VCaP (cell line): ENCODE data around the gene KCNJ5.
"Not testable (repeated sequence)": the region's sequence is repeated elsewhere in the genome, so short reads cannot be mapped to it uniquely, and the experiment has no call there.

Experiments
- H3K27ac ChIP-seq: fragments of 450-650 bp; 2 replicates; pipeline ENCODE4 v1.5.1; 2017
- CTCF ChIP-seq: fragments of 450-650 bp; conservative IDR thresholded peaks from 2 replicates; pipeline ENCODE4 v1.5.1; 2017; ENCODE audit warnings: mild to moderate bottlenecking, moderate library complexity

The KCNJ5 gene

GRCh38 chr11:128915149-128915521, 24.0 kb downstream of the KCNJ5 start:
- no peak for TF ChIP-seq CTCF
- H3K27ac ChIP-seq = no peak overlapping the region

GRCh38 chr11:128916037-128916572, 24.9 kb downstream of the KCNJ5 start:
- H3K27ac ChIP-seq = no peak overlapping the region
- TF ChIP-seq CTCF = no peak

- no peak for TF ChIP-seq CTCF
- no peak overlapping the region for H3K27ac ChIP-seq
Observed at GRCh38 chr11:128916681-128917080, 25.5 kb downstream of the KCNJ5 start.

GRCh38 chr11:128917144-128917724, 26.1 kb downstream of the KCNJ5 start:
- no peak overlapping the region for H3K27ac ChIP-seq
- TF ChIP-seq CTCF = no peak

GRCh38 chr11:128919216-128919615, 28.1 kb downstream of the KCNJ5 start:
- no peak overlapping the region for H3K27ac ChIP-seq
- no peak for TF ChIP-seq CTCF

- H3K27ac ChIP-seq = not testable (repeated sequence)
Observed at GRCh38 chr11:128919635-128920034, 28.5 kb downstream of the KCNJ5 start.

- no peak overlapping the region for H3K27ac ChIP-seq
Observed at GRCh38 chr11:128920666-128921065, 29.5 kb downstream of the KCNJ5 start.

More at GRCh38 chr11:128920666-128921065, 29.5 kb downstream of the KCNJ5 start:
- no peak for TF ChIP-seq CTCF
